HG03060 (cell line): Measurements from ENCODE around the gene ZNF469.

Experiments used
- ATAC-seq: cut with Tn5 transposase; IDR thresholded peaks from one replicate; pipeline ENCODE4 v1.9.1; 2021; ENCODE audit warnings: low read depth, moderate number of reproducible peaks; ENCODE audit not compliant: unreplicated experiment

ZNF469 gene

GRCh38 chr16:88422733-88423447 is 40.1 kb downstream of the ZNF469 start:
- ATAC-seq: no peak

GRCh38 chr16:88423448-88423850 is 40.7 kb downstream of the ZNF469 start:
- ATAC-seq: no peak

- no peak for ATAC-seq
These were observed 42.0 kb downstream of the ZNF469 start for GRCh38 chr16:88424587-88425235.

- no peak for ATAC-seq
These were observed 43.3 kb downstream of the ZNF469 start for GRCh38 chr16:88426018-88426417.

GRCh38 chr16:88427376-88427775 is 44.6 kb downstream of the ZNF469 start:
- ATAC-seq: no peak

- ATAC-seq: no peak
These were observed 45.4 kb downstream of the ZNF469 start for GRCh38 chr16:88428156-88428555.

GRCh38 chr16:88428616-88429386 is 46.0 kb downstream of the ZNF469 start:
- ATAC-seq: no peak

- no peak for ATAC-seq
These were observed 46.8 kb downstream of the ZNF469 start for GRCh38 chr16:88429387-88430184.

GRCh38 chr16:88430185-88430523 is 47.4 kb downstream of the ZNF469 start:
- ATAC-seq: no peak

- no peak for ATAC-seq
These were observed 48.0 kb downstream of the ZNF469 start for GRCh38 chr16:88430524-88431446.

- no peak for ATAC-seq
These were observed 48.9 kb downstream of the ZNF469 start for GRCh38 chr16:88431651-88432050.

- ATAC-seq: no peak
These were observed 49.4 kb downstream of the ZNF469 start for GRCh38 chr16:88432174-88432573.
